GM12891 (cell line): ENCODE results near the gene PLD3.

ENCODE experiments used
- PAX5 ChIP-seq: IDR thresholded peaks from 2 replicates; pipeline ENCODE4 v1.6.1; 2011; ENCODE audit warnings: low read length, moderate library complexity, mild to moderate bottlenecking; ENCODE audit not compliant: insufficient read depth, severe bottlenecking
- POLR2A ChIP-seq: IDR thresholded peaks from 2 replicates; pipeline ENCODE4 v1.6.1; 2011; ENCODE audit warnings: low read depth, low read length, control low read depth
- POLR2AphosphoS5 ChIP-seq: IDR thresholded peaks from 2 replicates; pipeline ENCODE4 v1.6.1; 2011; ENCODE audit warnings: low read depth, low read length, control low read depth
- POU2F2 ChIP-seq: IDR thresholded peaks from 2 replicates; pipeline ENCODE4 v1.6.1; 2011; ENCODE audit warnings: low read depth, mild to moderate bottlenecking, control low read depth, low read length, moderate library complexity
- SPI1 ChIP-seq: IDR thresholded peaks from 2 replicates; pipeline ENCODE4 v1.6.1; 2011; ENCODE audit warnings: low read depth, low read length, control low read depth
- TAF1 ChIP-seq: IDR thresholded peaks from 2 replicates; pipeline ENCODE4 v1.6.1; 2011; ENCODE audit warnings: low read depth, low read length, control low read depth

GRCh38 chr19:40420451-40420765, 71.9 kb downstream of the PLD3 start:
- TF ChIP-seq SPI1 (no peak), POLR2A (no peak), POLR2AphosphoS5 (no peak), TAF1 (no peak), PAX5 (no peak), POU2F2 (no peak)
